GM23338 (cell line): ENCODE data around the gene PSMA5. TPM values are rescaled to one million over a fixed set of nuclear protein-coding genes. Genes with fewer than 3 reads are reported as not detected.

Experiments
- ATAC-seq: fragments of 200-7000 bp; cut with Tn5 transposase; 3 replicates; pipeline ENCODE4 v1.9.1; 2020
- DNase-seq: peaks from one replicate; pipeline ENCODE4 v3.0.0-alpha.2; 2015; ENCODE audit warnings: low spot score
- H2AFZ ChIP-seq: fragments of 200-600 bp; sonication (generic); 2 replicates; pipeline ENCODE4 v1.8.0; 2016; ENCODE audit warnings: antibody characterized with exemption, mild to moderate bottlenecking, moderate library complexity
- H3F3A ChIP-seq: fragments of 200-600 bp; sonication (generic); replicated peaks from 2 replicates; pipeline ENCODE4 v1.8.0; 2017; ENCODE audit warnings: antibody characterized with exemption, mixed run types, low read depth
- H3K27ac ChIP-seq: fragments of 200-600 bp; sonication (generic); 2 replicates; pipeline ENCODE4 v1.6.1; 2016; ENCODE audit warnings: low read depth
- H3K27me3 ChIP-seq: fragments of 200-600 bp; sonication (generic); 2 replicates; pipeline ENCODE4 v1.8.0; 2016; ENCODE audit warnings: mild to moderate bottlenecking, mixed run types, moderate library complexity; ENCODE audit not compliant: insufficient read depth
- H3K36me3 ChIP-seq: fragments of 200-600 bp; sonication (generic); 2 replicates; pipeline ENCODE4 v1.8.0; 2016; ENCODE audit warnings: mild to moderate bottlenecking; ENCODE audit not compliant: insufficient read depth
- H3K4me1 ChIP-seq: fragments of 200-600 bp; sonication (generic); 2 replicates; pipeline ENCODE4 v1.8.0; 2016; ENCODE audit warnings: mild to moderate bottlenecking, moderate library complexity; ENCODE audit not compliant: insufficient read depth
- H3K4me2 ChIP-seq: fragments of 200-600 bp; sonication (generic); 2 replicates; pipeline ENCODE4 v1.7.1; 2017; ENCODE audit warnings: mixed run types
- H3K4me3 ChIP-seq: fragments of 200-600 bp; sonication (generic); 2 replicates; pipeline ENCODE4 v1.6.1; 2016; ENCODE audit warnings: mixed run types
- H3K79me2 ChIP-seq: fragments of 200-600 bp; sonication (generic); replicated peaks from 2 replicates; pipeline ENCODE4 v1.8.0; 2017; ENCODE audit warnings: mild to moderate bottlenecking; ENCODE audit not compliant: insufficient read depth
- H3K9me2 ChIP-seq: fragments of 200-600 bp; sonication (generic); 2 replicates; pipeline ENCODE4 v1.8.0; 2017; ENCODE audit not compliant: insufficient read depth
- H4K20me1 ChIP-seq: fragments of 200-600 bp; sonication (generic); replicated peaks from 2 replicates; pipeline ENCODE4 v1.8.0; 2017; ENCODE audit warnings: mild to moderate bottlenecking; ENCODE audit not compliant: insufficient read depth
- H3K27ac Mint-ChIP-seq: 2 replicates; pipeline ENCODE4 v1.8.0; 2020; ENCODE audit warnings: inconsistent platforms, mild to moderate bottlenecking, moderate library complexity, mixed read lengths
- H3K27me3 Mint-ChIP-seq: 3 replicates; pipeline ENCODE4 v1.8.0; 2022; ENCODE audit warnings: low read depth, mild to moderate bottlenecking, moderate library complexity, mixed read lengths, inconsistent platforms; ENCODE audit not compliant: insufficient read depth, poor library complexity
- H3K36me3 Mint-ChIP-seq: 3 replicates; pipeline ENCODE4 v1.8.0; 2021; ENCODE audit warnings: low read depth, mild to moderate bottlenecking, inconsistent platforms, moderate library complexity, mixed read lengths
- H3K4me1 Mint-ChIP-seq: 3 replicates; pipeline ENCODE4 v1.8.0; 2020; ENCODE audit warnings: mild to moderate bottlenecking, inconsistent platforms, mixed read lengths
- H3K4me3 Mint-ChIP-seq: 3 replicates; pipeline ENCODE4 v1.8.0; 2021; ENCODE audit warnings: moderate library complexity, mild to moderate bottlenecking, inconsistent platforms, mixed read lengths
- H3K9me3 Mint-ChIP-seq: 3 replicates; pipeline ENCODE4 v1.8.0; 2020; ENCODE audit warnings: moderate library complexity, mild to moderate bottlenecking, inconsistent platforms, mixed read lengths
- CREB1 ChIP-seq: fragments of 250-450 bp; sonication (Bioruptor Pico); IDR thresholded peaks from 2 replicates; pipeline ENCODE4 v1.5.0; 2020; ENCODE audit warnings: low read depth, mild to moderate bottlenecking, moderate library complexity
- EZH2 ChIP-seq: fragments of 200-600 bp; sonication (generic); IDR thresholded peaks from one replicate; pipeline ENCODE4 v1.8.0; 2017; ENCODE audit warnings: antibody characterized with exemption, mild to moderate bottlenecking, low read depth; ENCODE audit not compliant: unreplicated experiment
- EZH2phosphoT487 ChIP-seq: fragments of 200-600 bp; sonication (generic); IDR thresholded peaks from one replicate; pipeline ENCODE4 v1.8.1; 2018; ENCODE audit warnings: antibody characterized with exemption; ENCODE audit not compliant: unreplicated experiment
- JUNB ChIP-seq: IDR thresholded peaks from one replicate; pipeline ENCODE4 v1.6.1; 2016; ENCODE audit warnings: antibody characterized with exemption; ENCODE audit not compliant: unreplicated experiment
- NANOG ChIP-seq: IDR thresholded peaks from 2 replicates; pipeline ENCODE4 v1.6.1; 2016; ENCODE audit warnings: antibody characterized with exemption, borderline replicate concordance
- POLR2AphosphoS5 ChIP-seq: IDR thresholded peaks from 2 replicates; pipeline ENCODE4 v1.6.1; 2016; ENCODE audit warnings: antibody characterized with exemption, low read depth
- STAT1 ChIP-seq: IDR thresholded peaks from one replicate; pipeline ENCODE4 v1.6.1; 2016; ENCODE audit warnings: antibody characterized with exemption; ENCODE audit not compliant: unreplicated experiment
- ZNF114 ChIP-seq: fragments of 250-450 bp; sonication (Bioruptor Pico); IDR thresholded peaks from 2 replicates; pipeline ENCODE4 v1.5.0; 2020; ENCODE audit warnings: mild to moderate bottlenecking, moderate library complexity
- ZNF331 ChIP-seq: fragments of 250-450 bp; sonication (Bioruptor Pico); IDR thresholded peaks from 2 replicates; pipeline ENCODE4 v1.5.0; 2020; ENCODE audit warnings: low read depth, mild to moderate bottlenecking, moderate library complexity
- ZNF462 ChIP-seq: fragments of 250-450 bp; sonication (Bioruptor Pico); IDR thresholded peaks from 2 replicates; pipeline ENCODE4 v1.5.0; 2020; ENCODE audit warnings: mild to moderate bottlenecking, moderate library complexity
- polyA plus RNA-seq: library from polyadenylated mRNA; unstranded; fragments of >200 nt; fragmentation: Nextera tagmentation; extraction: Ambion mirVana; gene quantifications from 2 replicates; pipeline ENCODE4 v1.2.1, GENCODE V29; 2016
- total RNA-seq: library from RNA; depleted of rRNA; stranded (reverse); fragments of >200 nt; shearing (Covaris generic); gene quantifications from 2 replicates; pipeline ENCODE4 v1.2.3, GENCODE V29; 2014
- TF ChIP-seq, protein P1 (sequence below): IDR thresholded peaks from 2 replicates; pipeline ENCODE4 v1.6.1; 2016; ENCODE audit warnings: antibody characterized with exemption
- TF ChIP-seq, protein P2 (sequence below), 2 experiments: fragments of 200-600 bp in 1 of 2; sonication (generic) in 1 of 2; conservative IDR thresholded peaks; 2 replicates each; pipeline versions ENCODE4 v1.5.1 to v1.6.1; 2016 to 2017; ENCODE audit warnings: antibody characterized with exemption in 2 of 2, low read depth in 2 of 2, mild to moderate bottlenecking in 2 of 2, moderate library complexity in 1 of 2

The PSMA5 gene
- total and polyA plus RNA-seq, 2 experiments from 2014 or later: 104 to 126 TPM

- TF ChIP-seq, protein P1, sequence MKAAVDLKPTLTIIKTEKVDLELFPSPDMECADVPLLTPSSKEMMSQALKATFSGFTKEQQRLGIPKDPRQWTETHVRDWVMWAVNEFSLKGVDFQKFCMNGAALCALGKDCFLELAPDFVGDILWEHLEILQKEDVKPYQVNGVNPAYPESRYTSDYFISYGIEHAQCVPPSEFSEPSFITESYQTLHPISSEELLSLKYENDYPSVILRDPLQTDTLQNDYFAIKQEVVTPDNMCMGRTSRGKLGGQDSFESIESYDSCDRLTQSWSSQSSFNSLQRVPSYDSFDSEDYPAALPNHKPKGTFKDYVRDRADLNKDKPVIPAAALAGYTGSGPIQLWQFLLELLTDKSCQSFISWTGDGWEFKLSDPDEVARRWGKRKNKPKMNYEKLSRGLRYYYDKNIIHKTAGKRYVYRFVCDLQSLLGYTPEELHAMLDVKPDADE: no peak
- no peak for TF ChIP-seq ZNF114 (CRISPR knock-in tag)
- no peak for TF ChIP-seq ZNF462
- TF ChIP-seq NANOG: no peak
- no peak for TF ChIP-seq EZH2phosphoT487
Observed at GRCh38 chr1:109357616-109358015, 68.6 kb downstream of the PSMA5 start (continued).

DNA sequence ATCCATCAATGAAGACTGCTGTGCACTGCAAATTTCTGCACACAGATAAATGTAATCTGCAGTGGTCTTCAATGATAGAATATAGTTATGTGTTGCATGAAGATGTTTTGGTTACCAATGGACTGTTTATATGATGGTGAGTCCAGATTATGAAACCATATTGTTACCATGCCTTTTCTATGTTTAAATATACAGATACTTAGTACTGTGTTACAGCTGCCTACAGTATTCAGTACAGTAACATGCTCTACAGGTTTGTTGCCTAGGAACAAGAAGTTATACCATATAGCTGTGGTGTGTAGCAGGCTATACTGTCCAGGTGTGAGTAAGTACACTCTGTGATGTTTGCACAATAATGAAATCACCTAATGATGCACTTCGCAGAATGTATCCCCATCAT lies 69.3 kb downstream of the PSMA5 start:
- Histone ChIP-seq H3K4me1 (peaks cover 11% of the 10 kb centered on the region; the same call in 1 of the 2 replicates), H3K9me2 (no peaks in the 10 kb centered on the region; the same call in 1 of the 2 replicates), H3K27me3 (no peaks in the 10 kb centered on the region), H2AFZ (no peak overlapping the region), H4K20me1 (no peaks in the 10 kb centered on the region; the same call in 1 of the 2 replicates), H3K27ac (no peak overlapping the region), H3K4me3 (no peak overlapping the region), H3F3A (no peaks in the 10 kb centered on the region), H3K79me2 (no peaks in the 10 kb centered on the region), H3K4me2 (no peak overlapping the region), H3K36me3 (no peaks in the 10 kb centered on the region)
- Mint-ChIP-seq H3K27me3 (no peaks in the 10 kb centered on the region), H3K36me3 (peaks cover 11% of the 10 kb centered on the region; the same call in 2 of the 3 replicates), H3K9me3 (no peaks in the 10 kb centered on the region), H3K4me1 (peaks cover 17% of the 10 kb centered on the region), H3K27ac (no peak overlapping the region), H3K4me3 (no peak overlapping the region)
- no peak for ATAC-seq
- DNase-seq: no peak
- TF ChIP-seq, protein P1: no peak
- TF ChIP-seq ZNF331 (CRISPR knock-in tag) (no peak), ZNF114 (CRISPR knock-in tag) (no peak), NANOG (no peak), CREB1 (CRISPR knock-in tag) (no peak), JUNB (no peak), POLR2AphosphoS5 (no peak), STAT1 (no peak), EZH2phosphoT487 (no peak), EZH2 (no peak)
- TF ChIP-seq, protein P2, sequence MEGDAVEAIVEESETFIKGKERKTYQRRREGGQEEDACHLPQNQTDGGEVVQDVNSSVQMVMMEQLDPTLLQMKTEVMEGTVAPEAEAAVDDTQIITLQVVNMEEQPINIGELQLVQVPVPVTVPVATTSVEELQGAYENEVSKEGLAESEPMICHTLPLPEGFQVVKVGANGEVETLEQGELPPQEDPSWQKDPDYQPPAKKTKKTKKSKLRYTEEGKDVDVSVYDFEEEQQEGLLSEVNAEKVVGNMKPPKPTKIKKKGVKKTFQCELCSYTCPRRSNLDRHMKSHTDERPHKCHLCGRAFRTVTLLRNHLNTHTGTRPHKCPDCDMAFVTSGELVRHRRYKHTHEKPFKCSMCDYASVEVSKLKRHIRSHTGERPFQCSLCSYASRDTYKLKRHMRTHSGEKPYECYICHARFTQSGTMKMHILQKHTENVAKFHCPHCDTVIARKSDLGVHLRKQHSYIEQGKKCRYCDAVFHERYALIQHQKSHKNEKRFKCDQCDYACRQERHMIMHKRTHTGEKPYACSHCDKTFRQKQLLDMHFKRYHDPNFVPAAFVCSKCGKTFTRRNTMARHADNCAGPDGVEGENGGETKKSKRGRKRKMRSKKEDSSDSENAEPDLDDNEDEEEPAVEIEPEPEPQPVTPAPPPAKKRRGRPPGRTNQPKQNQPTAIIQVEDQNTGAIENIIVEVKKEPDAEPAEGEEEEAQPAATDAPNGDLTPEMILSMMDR (conservative IDR thresholded peaks at IDR 0.05; ENCODE audit: low read depth in 2 of 2): no peak
